Calu3 (cell line): ENCODE data around the gene TMEM101. TPM values are rescaled to one million over a fixed set of nuclear protein-coding genes. Genes with fewer than 3 reads are reported as not detected.

Experiments used
- BruUV-seq: library from RNA; stranded (reverse); fragments of 400-500 nt; replicated peaks from 2 replicates; lab custom pipeline; 2021; lab: Mats Ljungman, UMichigan
- CTCF ChIA-PET: fragments of 300-600 bp; sonication (Branson Sonifier 250); formaldehyde crosslinking; loops from one replicate; lab custom pipeline; 2022; ENCODE audit warnings: antibody characterized with exemption; lab: Charles Lee
- DNase-seq: peaks from one replicate; pipeline ENCODE4 v3.0.0; 2022
- H3K27ac Mint-ChIP-seq: one replicate; pipeline ENCODE4 v1.8.0; 2022; ENCODE audit warnings: mixed read lengths; ENCODE audit not compliant: unreplicated experiment
- H3K27me3 Mint-ChIP-seq: one replicate; pipeline ENCODE4 v1.8.0; 2022; ENCODE audit warnings: mixed read lengths; ENCODE audit not compliant: unreplicated experiment
- H3K36me3 Mint-ChIP-seq: one replicate; pipeline ENCODE4 v1.8.0; 2022; ENCODE audit warnings: mild to moderate bottlenecking, moderate library complexity, mixed read lengths; ENCODE audit not compliant: insufficient read depth, unreplicated experiment
- H3K4me1 Mint-ChIP-seq: one replicate; pipeline ENCODE4 v1.8.0; 2022; ENCODE audit warnings: mild to moderate bottlenecking, low read depth, mixed read lengths; ENCODE audit not compliant: unreplicated experiment
- H3K4me3 Mint-ChIP-seq: one replicate; pipeline ENCODE4 v1.8.0; 2022; ENCODE audit warnings: mild to moderate bottlenecking, low read depth, moderate library complexity, mixed read lengths; ENCODE audit not compliant: unreplicated experiment
- H3K9me3 Mint-ChIP-seq: one replicate; pipeline ENCODE4 v1.8.0; 2022; ENCODE audit warnings: low read depth, mixed read lengths; ENCODE audit not compliant: unreplicated experiment
- intact Hi-C: fragments of 100-400 bp; cut with micrococcal nuclease; formaldehyde crosslinking; loops from one replicate; pipeline ENCODE4 v1.10.0; 2022; ENCODE audit not compliant: unreplicated experiment
- total RNA-seq: library from RNA; stranded (reverse); gene quantifications from 2 replicates; pipeline ENCODE4 v1.2.3, GENCODE V29; 2022
- TF ChIP-seq, protein P1 (sequence below): fragments of 200-600 bp; IDR thresholded peaks from one replicate; pipeline ENCODE4 v1.8.0; 2022; ENCODE audit warnings: antibody characterized with exemption; ENCODE audit not compliant: unreplicated experiment

The TMEM101 gene
- total RNA-seq, 1 experiment from 2014 or later = 43.8 TPM

DNA sequence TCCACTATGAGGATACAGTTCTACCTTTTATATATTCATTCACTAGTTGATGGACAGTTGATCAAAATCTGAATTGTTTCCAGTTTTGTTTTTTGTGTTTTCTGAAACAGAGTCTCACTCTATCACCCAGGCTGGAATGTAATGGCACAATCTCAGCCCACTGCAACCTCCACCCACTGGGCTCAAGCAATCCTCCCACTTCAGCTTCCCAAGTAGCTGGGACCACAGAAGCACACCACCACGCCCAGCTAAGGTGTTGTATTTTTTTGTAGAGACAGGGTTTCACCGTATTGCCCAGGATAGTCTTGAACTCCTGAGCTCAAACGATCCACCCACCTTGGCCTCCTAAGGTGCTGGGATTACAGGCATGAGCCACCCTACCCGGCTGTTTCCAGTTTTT is 30.7 kb upstream of the TMEM101 start:
- CTCF ChIA-PET = no interaction called here
- intact Hi-C loops = no loop called here
- Mint-ChIP-seq H3K27ac (no peak overlapping the region), H3K9me3 (no peaks in the 10 kb centered on the region), H3K36me3 (peaks cover 70% of the 10 kb centered on the region), H3K4me3 (no peak overlapping the region), H3K27me3 (no peaks in the 10 kb centered on the region), H3K4me1 (peaks cover 11% of the 10 kb centered on the region)
- TF ChIP-seq, protein P1, sequence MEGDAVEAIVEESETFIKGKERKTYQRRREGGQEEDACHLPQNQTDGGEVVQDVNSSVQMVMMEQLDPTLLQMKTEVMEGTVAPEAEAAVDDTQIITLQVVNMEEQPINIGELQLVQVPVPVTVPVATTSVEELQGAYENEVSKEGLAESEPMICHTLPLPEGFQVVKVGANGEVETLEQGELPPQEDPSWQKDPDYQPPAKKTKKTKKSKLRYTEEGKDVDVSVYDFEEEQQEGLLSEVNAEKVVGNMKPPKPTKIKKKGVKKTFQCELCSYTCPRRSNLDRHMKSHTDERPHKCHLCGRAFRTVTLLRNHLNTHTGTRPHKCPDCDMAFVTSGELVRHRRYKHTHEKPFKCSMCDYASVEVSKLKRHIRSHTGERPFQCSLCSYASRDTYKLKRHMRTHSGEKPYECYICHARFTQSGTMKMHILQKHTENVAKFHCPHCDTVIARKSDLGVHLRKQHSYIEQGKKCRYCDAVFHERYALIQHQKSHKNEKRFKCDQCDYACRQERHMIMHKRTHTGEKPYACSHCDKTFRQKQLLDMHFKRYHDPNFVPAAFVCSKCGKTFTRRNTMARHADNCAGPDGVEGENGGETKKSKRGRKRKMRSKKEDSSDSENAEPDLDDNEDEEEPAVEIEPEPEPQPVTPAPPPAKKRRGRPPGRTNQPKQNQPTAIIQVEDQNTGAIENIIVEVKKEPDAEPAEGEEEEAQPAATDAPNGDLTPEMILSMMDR = no peak
- no TSS peak for BruUV-seq
- no peak for DNase-seq

DNA sequence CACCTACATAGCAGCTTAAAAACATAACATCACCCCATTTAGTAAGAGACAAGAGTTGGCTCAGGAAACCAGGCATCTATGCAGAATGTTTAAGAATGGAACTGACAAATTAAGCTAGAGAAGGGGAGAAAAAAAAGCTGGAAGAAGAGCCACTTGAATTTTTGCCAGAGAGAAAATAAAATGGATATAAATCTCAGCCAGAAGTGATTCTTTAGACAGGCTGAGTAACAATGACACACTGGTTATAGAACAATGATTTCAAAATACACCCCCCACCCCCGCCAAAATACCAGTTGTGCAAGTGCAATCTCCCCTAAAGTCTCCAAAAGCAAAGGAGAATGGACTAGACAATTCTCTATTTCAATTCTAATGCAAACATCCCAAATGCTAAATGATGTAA is 29.3 kb upstream of the TMEM101 start:
- BruUV-seq = no TSS peak
- CTCF ChIA-PET = interaction anchor here (0.6 to 0.9 kb wide), 2 partner anchors 84 to 124 kb away, joined by 3 read pairs; no protein-coding TSS in a partner anchor
- Mint-ChIP-seq H3K4me1 (peaks cover 11% of the 10 kb centered on the region), H3K36me3 (peaks cover 67% of the 10 kb centered on the region), H3K27me3 (no peaks in the 10 kb centered on the region), H3K27ac (no peak overlapping the region), H3K9me3 (no peaks in the 10 kb centered on the region), H3K4me3 (no peak overlapping the region)
- intact Hi-C loops = no loop called here
- TF ChIP-seq, protein P1 = no peak
- no peak for DNase-seq

DNA sequence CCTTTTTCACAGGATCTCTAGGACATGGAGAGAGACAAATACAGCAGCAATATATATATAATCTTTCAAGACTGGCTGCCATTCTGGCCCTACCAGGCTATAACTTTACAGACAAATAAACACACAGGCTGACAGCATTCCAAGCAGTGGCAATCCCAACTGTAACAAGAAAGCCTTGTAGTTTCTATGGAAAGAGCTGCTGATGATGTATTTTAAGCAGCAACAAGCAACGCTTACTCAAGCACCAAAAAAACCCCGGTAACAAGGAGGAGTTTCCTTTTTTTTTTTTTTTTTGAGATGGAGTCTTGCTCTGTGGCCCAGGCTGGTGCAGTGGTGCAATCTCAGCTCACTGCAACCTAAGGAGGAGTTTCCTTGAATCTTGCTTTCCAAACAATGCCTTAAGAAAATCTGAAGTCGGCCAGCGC is 28.5 kb upstream of the TMEM101 start:
- DNase-seq = no peak
- no peaks in the 10 kb centered on the region for H3K9me3 Mint-ChIP-seq
- no peak overlapping the region for H3K4me3 Mint-ChIP-seq
- CTCF ChIA-PET = interaction anchor here (1.1 to 2.3 kb wide), 2 partner anchors 80 to 99 kb away, joined by 4 to 24 read pairs; partner anchors contain the start of gene HDAC5
- H3K27ac Mint-ChIP-seq = no peak overlapping the region
- peaks cover 68% of the 10 kb centered on the region for H3K36me3 Mint-ChIP-seq
- TF ChIP-seq, protein P1 = no peak
- no peaks in the 10 kb centered on the region for H3K27me3 Mint-ChIP-seq
- peaks cover 11% of the 10 kb centered on the region for H3K4me1 Mint-ChIP-seq
- intact Hi-C loops = no loop called here
- no TSS peak for BruUV-seq

DNA sequence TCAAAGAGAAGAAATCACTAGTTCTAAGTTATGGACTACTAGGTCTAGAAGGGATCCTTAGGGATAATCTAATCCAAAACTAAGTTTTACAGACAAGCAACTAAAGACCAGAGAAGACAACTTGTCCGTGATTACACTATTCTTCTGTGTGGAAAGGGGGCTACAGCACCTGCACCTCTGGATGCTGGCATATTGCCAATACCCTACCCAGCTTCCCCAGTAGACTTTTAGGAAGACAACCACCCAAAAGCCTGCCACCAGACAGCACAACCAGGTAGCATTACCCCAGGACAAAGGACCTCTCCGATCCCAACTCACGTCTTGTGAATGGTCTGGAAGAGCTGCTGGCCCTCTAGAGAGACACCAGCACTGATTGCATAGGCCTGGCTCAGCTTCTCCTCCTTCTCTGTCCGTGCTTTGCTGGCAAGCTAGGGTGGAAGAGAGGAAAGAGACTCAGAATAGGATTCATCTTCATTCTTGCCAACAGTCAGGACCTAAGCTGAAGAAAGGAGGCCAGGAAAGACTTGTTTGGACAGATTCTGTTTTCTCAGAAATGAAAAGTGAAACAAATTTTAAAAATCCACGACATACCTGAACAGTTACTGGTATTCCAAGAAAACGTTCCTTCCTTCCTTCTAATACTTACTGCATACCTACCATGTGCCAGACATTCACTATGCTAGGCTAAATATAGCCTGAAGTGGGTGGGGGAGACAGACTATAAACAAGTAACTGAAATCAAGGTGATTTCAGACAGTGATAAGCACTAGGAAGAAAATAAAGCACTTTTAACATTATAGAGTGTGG is 25.3 kb upstream of the TMEM101 start:
- Mint-ChIP-seq H3K4me1 (peaks cover 11% of the 10 kb centered on the region), H3K27me3 (no peaks in the 10 kb centered on the region), H3K9me3 (no peaks in the 10 kb centered on the region), H3K4me3 (no peak overlapping the region), H3K27ac (no peak overlapping the region), H3K36me3 (peaks cover 69% of the 10 kb centered on the region)
- TF ChIP-seq, protein P1 = no peak
- CTCF ChIA-PET = interaction anchor here (1.5 kb wide), 1 partner anchor 93 kb away, joined by 4 read pairs; no protein-coding TSS in a partner anchor
- no peak for DNase-seq
- intact Hi-C loops = loop anchor here (2.0 kb wide), 1 partner anchor 95 kb away; no protein-coding TSS in a partner anchor
- BruUV-seq = no TSS peak
